OCI-LY1 (cell line): Measurements from ENCODE around the gene PCSK5.

Source experiments
- EZH2 ChIP-seq: fragments of 200-600 bp; sonication (generic), shearing (Covaris generic); IDR thresholded peaks from 2 replicates; pipeline ENCODE4 v1.8.0; 2017; ENCODE audit warnings: borderline replicate concordance, mixed run types, mild to moderate bottlenecking, antibody characterized with exemption, low read length, moderate library complexity, mixed read lengths
- TF ChIP-seq, protein P1 (sequence below): fragments of 200-600 bp; sonication (generic), shearing (Covaris generic); IDR thresholded peaks from 2 replicates; pipeline ENCODE4 v1.5.1; 2017; ENCODE audit warnings: mild to moderate bottlenecking, antibody characterized with exemption, low read length, moderate library complexity, mixed read lengths

DNA sequence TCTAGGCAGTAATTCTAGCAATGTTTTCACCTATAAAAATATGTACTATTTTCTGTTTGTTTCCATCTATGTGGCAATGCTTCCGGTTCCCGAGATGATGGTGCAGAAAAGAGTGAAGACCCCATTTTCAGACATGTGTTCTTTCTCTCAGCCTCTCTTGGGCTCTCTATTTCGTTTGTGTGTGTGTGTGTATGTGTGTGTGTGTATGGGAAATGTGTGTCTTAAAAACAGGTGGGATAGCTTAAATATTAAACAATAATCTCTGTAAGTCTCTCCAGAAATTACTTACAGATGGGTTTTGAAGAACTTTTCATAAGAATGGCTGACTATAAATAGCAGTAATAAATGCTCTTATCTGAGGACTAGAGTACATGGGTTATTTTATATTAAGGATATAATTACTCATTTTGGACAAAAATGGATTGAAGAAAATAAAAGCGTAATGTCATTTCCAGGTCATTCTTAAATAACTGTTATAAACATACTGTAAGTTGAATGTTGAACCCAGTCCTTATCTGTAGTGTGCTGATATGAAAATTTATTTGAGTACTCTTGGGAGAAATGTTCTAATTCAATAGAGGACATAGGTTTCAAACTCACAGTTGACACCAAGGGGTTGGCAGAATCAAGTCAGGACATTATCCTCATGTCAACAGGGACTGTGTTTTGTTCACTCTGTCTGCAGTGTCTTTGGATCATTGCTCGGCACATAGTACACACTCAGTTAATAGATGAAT, 31.1 kb downstream of the PCSK5 start:
- TF ChIP-seq, protein P1, sequence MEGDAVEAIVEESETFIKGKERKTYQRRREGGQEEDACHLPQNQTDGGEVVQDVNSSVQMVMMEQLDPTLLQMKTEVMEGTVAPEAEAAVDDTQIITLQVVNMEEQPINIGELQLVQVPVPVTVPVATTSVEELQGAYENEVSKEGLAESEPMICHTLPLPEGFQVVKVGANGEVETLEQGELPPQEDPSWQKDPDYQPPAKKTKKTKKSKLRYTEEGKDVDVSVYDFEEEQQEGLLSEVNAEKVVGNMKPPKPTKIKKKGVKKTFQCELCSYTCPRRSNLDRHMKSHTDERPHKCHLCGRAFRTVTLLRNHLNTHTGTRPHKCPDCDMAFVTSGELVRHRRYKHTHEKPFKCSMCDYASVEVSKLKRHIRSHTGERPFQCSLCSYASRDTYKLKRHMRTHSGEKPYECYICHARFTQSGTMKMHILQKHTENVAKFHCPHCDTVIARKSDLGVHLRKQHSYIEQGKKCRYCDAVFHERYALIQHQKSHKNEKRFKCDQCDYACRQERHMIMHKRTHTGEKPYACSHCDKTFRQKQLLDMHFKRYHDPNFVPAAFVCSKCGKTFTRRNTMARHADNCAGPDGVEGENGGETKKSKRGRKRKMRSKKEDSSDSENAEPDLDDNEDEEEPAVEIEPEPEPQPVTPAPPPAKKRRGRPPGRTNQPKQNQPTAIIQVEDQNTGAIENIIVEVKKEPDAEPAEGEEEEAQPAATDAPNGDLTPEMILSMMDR: no peak
- TF ChIP-seq EZH2: no peak
